ENCODE measurements around the gene CNN1.
"Not testable (repeated sequence)": the region's sequence is repeated elsewhere in the genome, so short reads cannot be mapped to it uniquely, and the experiment has no call there.

The CNN1 gene

GRCh38 chr19:11534948-11535347, 3.7 kb upstream of the CNN1 start:
- peak; percentile 74 for DNase-seq

- peak; percentile 100 for DNase-seq
These were observed 2.7 kb upstream of the CNN1 start for GRCh38 chr19:11535792-11536595.

GRCh38 chr19:11539495-11540365, 1.1 kb downstream of the CNN1 start:
- no peak for DNase-seq

GRCh38 chr19:11540645-11541044, 2.0 kb downstream of the CNN1 start:
- DNase-seq: no peak

GRCh38 chr19:11541238-11541637, 2.6 kb downstream of the CNN1 start:
- no peak for DNase-seq

- no peak for DNase-seq
These were observed 9.5 kb downstream of the CNN1 start for GRCh38 chr19:11547929-11548700.

GRCh38 chr19:11549386-11549953, 10.8 kb downstream of the CNN1 start:
- DNase-seq: no peak

GRCh38 chr19:11550265-11550664, 11.6 kb downstream of the CNN1 start:
- DNase-seq: no peak

- peak; percentile 60 for DNase-seq
These were observed 13.1 kb downstream of the CNN1 start for GRCh38 chr19:11551603-11552235.

- DNase-seq: no peak
These were observed 14.2 kb downstream of the CNN1 start for GRCh38 chr19:11552666-11553372.

- no peak for DNase-seq
These were observed 15.5 kb downstream of the CNN1 start for GRCh38 chr19:11554160-11554559.

GRCh38 chr19:11555246-11555645, 16.6 kb downstream of the CNN1 start:
- no peak for DNase-seq

- no peak for DNase-seq
These were observed 18.2 kb downstream of the CNN1 start for GRCh38 chr19:11556634-11557420.

- DNase-seq: peak; percentile 100
These were observed 20.5 kb downstream of the CNN1 start, which contains the start of gene ELOF1 for GRCh38 chr19:11558881-11559828. ELOF1 (minus strand) TSS chr19:11559230; CDS start chr19:11554347, 4,883 bp downstream.

- DNase-seq: peak; percentile 100
These were observed 21.9 kb downstream of the CNN1 start for GRCh38 chr19:11560404-11561051.

- peak; percentile 86 for DNase-seq
These were observed 24.9 kb downstream of the CNN1 start for GRCh38 chr19:11563532-11563931.

- not testable (repeated sequence) for DNase-seq
These were observed 25.6 kb downstream of the CNN1 start for GRCh38 chr19:11564082-11564807.

GRCh38 chr19:11565649-11565980, 27.0 kb downstream of the CNN1 start:
- DNase-seq: not testable (repeated sequence)
